ENCODE measurements around the gene SPON2. TPM values are rescaled to one million over a fixed set of nuclear protein-coding genes. Genes with fewer than 3 reads are reported as not detected.
A peak's percentile ranks its signal among the peaks of the same experiment; 100 is the strongest.

SPON2 gene
- total RNA-seq (10 to 100 TPM; 15.5 to 51.3 (median 43.7) TPM), polyA plus RNA-seq (10 to 100 TPM in 2 of 3 donors, 1 to 10 TPM in 1; 8.3 to 29.8 (median 11.7) TPM)
- long read RNA-seq, donor 1, transcript SPON2-201 (6 exons, 1,869 nt): major isoform, 25 of 37 reads
- long read RNA-seq, donor 1, partial matches to known transcripts: 5 of 37 reads
- long read RNA-seq, donor 1, other reads (novel, unspliced or antisense): 0 of 37 reads
- long read RNA-seq, donor 2, transcript SPON2-201 (6 exons, 1,869 nt): major isoform, 14 of 14 reads
- long read RNA-seq, donor 2, partial matches to known transcripts: 0 of 14 reads
- long read RNA-seq, donor 2, other reads (novel, unspliced or antisense): 0 of 14 reads

GRCh38 chr4:1172228-1172851 is at the start of gene SPON2:
Gene SPON2 (minus strand): TSS chr4:1172583.
- TF ChIP-seq CTCF (IDR thresholded peaks at IDR 0.05 in 8 of 11, conservative IDR thresholded peaks at IDR 0.05 in 3 of 11) (no peak), POLR2A (IDR thresholded peaks at IDR 0.05) (no peak), POLR2AphosphoS5 (IDR thresholded peaks at IDR 0.05) (peak in 2 of 3 donors; percentile 11 to 50)
- peaks cover 0 to 55% (median 30%) of the 10 kb centered on the region in 7 donors for H3K27me3 ChIP-seq (replicated peaks in 1 of 7)
- DNase-seq: peak; percentile 81
- H3K36me3 ChIP-seq: peaks cover 0 to 22% (median 0%) of the 10 kb centered on the region in 6 donors
- intact Hi-C loops (cut with DNase I; ENCODE audit: low total_unique reads): no loop called here
- 3 to 7% (median 4%) methylated on average over 24 to 54 of the region's 54 CpGs for WGBS, 5 donors
- peak within 1 kb of the TSS; percentile 22 to 70 (median 40) for H3K4me3 ChIP-seq
- H3K4me1 ChIP-seq: peaks cover 13 to 71% (median 44%) of the 10 kb centered on the region in 6 donors
- H3K27ac ChIP-seq: peak within 1 kb of the TSS in 6 of 8 donors; percentile 44 to 76 (median 54)
- H3K9me3 ChIP-seq: no peaks in the 10 kb centered on the region

- no peak overlapping the region for H3K4me3 ChIP-seq
- peaks cover 34 to 83% (median 43%) of the 10 kb centered on the region in 6 donors for H3K4me1 ChIP-seq
- no peaks in the 10 kb centered on the region for H3K9me3 ChIP-seq
- H3K27ac ChIP-seq: no peak overlapping the region
- peaks cover 5 to 90% (median 55%) of the 10 kb centered on the region in 6 donors for H3K36me3 ChIP-seq
- WGBS, 5 donors: 90 to 92% (median 90%) methylated on average over 33 of the region's 33 CpGs
- H3K27me3 ChIP-seq (replicated peaks in 1 of 7): no peaks in the 10 kb centered on the region
- intact Hi-C loops (cut with DNase I; ENCODE audit: low total_unique reads): no loop called here
- DNase-seq: no peak
- TF ChIP-seq POLR2AphosphoS5 (IDR thresholded peaks at IDR 0.05) (peak in 1 of 3 donors; percentile 54), CTCF (IDR thresholded peaks at IDR 0.05 in 8 of 11, conservative IDR thresholded peaks at IDR 0.05 in 3 of 11) (no peak), POLR2A (IDR thresholded peaks at IDR 0.05) (no peak)
Observed at GRCh38 chr4:1221155-1221870, 48.9 kb upstream of the SPON2 start.

GRCh38 chr4:1220566-1220965 is 48.2 kb upstream of the SPON2 start:
- WGBS, 5 donors: 92 to 96% (median 95%) methylated on average over 16 of the region's 16 CpGs
- DNase-seq: no peak
- TF ChIP-seq CTCF (IDR thresholded peaks at IDR 0.05 in 8 of 11, conservative IDR thresholded peaks at IDR 0.05 in 3 of 11): no peak
- TF ChIP-seq POLR2A (IDR thresholded peaks at IDR 0.05): no peak
- TF ChIP-seq POLR2AphosphoS5 (IDR thresholded peaks at IDR 0.05): peak in 1 of 3 donors; percentile 43

More at GRCh38 chr4:1220566-1220965, 48.2 kb upstream of the SPON2 start:
- no peaks in the 10 kb centered on the region for H3K9me3 ChIP-seq
- no peak overlapping the region for H3K4me3 ChIP-seq
- no peak overlapping the region for H3K27ac ChIP-seq
- H3K27me3 ChIP-seq (replicated peaks in 1 of 7): no peaks in the 10 kb centered on the region
- intact Hi-C loops (cut with DNase I; ENCODE audit: low total_unique reads): no loop called here
- H3K36me3 ChIP-seq: peaks cover 5 to 90% (median 54%) of the 10 kb centered on the region in 6 donors
- H3K4me1 ChIP-seq: peaks cover 39 to 83% (median 47%) of the 10 kb centered on the region in 6 donors

All from spleen (tissue), 13 donors.